HG03095 (cell line): ENCODE measurements around the gene EGFL8.
A peak's percentile ranks its signal among the peaks of the same experiment; 100 is the strongest.
"Not testable (repeated sequence)": the region's sequence is repeated elsewhere in the genome, so short reads cannot be mapped to it uniquely, and the experiment has no call there.

Experiments
- ATAC-seq: cut with Tn5 transposase; IDR thresholded peaks from one replicate; pipeline ENCODE4 v1.9.1; 2021; ENCODE audit warnings: moderate library complexity; ENCODE audit not compliant: unreplicated experiment

The EGFL8 gene

DNA sequence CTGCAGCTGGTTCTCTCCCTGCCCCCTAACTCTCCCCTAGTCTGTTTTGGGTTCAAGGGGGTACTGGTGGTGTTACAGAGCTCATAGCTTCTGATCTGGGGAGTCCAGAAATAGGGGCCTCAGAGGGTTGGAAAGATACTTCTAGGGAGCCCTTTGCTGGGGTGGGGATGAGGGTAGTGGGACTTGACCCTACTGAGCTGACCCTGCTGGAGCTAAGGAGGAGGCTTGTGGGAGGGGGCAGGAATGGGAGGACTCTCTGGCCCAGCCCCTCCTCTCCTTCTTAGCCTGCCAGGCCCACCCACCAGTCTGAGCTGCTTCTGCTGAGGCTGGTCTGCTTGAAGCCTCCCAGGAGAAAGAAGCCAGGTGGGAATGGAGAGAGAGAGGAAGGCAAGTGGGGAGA, at the start of gene EGFL8:
Gene EGFL8 (plus strand): TSS at position 301 of the 400 bp plus-strand sequence. CDS start 1,571 bp downstream, outside the sequence.
- ATAC-seq = no peak

DNA sequence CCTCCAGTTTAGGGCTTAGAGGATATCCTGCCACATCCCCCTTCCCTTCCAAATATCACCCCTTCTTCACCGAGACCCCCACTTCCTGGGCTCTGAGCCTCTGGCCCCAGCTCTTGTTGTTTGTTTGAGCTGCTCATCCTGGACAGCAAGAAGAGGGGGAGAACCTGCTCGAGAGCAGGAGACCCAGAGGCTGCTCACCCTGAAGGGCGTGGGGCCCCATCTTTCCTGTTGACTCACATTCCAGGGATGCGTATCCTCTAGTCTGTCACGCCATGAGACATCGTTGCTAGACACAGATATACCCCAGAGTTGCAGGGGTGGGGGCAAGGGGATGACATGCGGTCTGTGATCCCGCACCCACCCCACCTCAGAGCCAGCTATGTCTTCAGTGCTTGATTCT, 49.6 kb upstream of the EGFL8 start:
- no peak for ATAC-seq

DNA sequence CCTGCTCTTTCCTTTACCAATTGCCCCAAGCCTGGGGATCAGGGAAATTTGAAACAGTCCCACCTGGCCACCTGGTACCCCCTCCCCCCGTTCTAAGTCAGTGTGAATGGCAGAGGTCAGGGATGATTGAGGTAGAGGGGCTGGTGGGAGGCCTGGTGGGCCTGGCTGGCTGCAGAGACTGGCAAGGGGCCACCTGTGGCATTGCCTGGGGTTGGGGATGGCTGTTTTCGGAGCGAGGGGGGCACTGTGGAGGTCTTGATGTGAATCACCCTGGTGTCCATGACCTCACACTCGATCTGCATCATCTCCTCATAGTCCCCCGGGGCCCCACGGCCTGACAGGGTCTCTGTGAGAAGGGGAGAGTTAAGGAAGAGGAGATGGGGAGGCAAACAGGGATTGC, 48.8 kb upstream of the EGFL8 start:
- no peak for ATAC-seq

DNA sequence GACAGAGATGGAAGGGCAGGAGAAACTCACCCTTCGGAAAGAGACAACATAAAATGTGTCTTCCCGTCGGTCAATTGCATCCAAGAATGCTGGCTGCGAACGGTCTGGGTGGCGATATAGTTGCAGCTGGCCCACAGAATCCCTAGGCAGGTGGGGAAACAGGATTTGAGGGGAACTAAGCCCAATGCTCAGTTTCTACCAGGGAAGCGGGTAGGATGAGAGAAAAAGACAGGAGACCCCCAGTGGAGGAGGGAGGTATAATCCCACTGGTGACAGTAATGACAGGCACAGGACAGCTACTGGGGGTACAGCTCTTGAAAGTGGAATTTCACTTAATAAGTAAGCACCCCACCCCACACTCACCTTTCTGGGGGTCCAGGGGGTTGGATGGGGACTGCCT, 47.7 kb upstream of the EGFL8 start:
- ATAC-seq = no peak

DNA sequence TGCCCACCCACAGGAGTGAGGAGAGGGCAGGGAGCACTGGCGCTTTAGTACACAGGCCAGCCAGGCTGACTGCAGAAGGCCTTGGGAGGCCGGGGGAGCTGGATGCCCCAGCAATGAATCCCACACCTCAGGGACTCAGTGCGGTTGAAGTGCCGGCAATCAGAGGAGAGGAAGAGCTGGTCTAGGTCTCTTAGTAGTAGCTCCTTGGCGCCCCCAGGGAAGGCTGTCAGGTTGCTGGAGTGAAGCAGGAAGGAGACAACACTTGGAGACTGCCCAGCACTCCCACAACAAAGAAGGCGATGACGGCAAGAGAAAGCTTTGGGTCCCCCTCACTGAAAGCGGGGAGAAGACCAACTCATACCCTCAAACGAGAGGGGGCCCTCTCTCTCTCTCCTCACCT, 46.9 kb upstream of the EGFL8 start:
- ATAC-seq = no peak

DNA sequence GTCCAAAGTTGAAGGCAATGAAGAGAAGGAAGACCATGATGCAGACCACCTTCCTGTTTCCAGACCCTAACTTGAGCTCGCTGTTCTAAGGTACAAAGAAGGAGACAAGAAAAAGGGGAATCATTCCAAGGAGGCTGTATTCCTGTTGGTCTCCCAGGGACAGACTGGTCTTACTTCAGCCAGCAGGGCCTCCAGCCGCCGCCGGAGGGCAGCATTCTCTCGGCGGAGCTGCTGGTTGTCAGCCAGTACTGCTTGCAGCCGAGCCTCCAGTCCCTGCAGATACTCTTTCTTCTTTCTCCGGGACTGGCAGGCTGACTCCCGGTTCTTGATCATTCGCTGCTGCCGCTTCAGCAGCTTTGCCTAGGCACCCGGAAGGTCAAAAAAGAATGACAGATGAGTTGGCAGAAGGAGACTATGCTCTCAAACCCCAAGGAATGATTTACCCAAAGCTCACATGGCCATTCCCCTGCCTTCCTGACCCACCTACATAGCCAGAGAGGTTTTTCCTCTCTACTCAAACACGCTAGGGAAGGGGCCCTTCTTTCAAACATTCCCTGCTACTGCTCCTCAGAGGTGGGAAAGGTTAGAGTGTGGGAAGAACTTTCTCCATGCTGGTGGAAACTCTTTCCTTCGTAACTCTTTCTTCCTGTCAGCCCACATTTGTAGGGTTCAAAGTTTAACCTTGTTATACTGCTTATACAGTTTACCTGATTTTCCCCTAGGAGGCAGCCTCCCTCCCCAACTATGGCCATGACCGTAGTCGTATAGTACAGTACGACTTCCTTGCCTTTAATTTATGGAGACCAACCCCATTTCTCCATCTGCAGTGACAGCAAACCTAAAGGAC, 45.4 kb upstream of the EGFL8 start:
- no peak for ATAC-seq

DNA sequence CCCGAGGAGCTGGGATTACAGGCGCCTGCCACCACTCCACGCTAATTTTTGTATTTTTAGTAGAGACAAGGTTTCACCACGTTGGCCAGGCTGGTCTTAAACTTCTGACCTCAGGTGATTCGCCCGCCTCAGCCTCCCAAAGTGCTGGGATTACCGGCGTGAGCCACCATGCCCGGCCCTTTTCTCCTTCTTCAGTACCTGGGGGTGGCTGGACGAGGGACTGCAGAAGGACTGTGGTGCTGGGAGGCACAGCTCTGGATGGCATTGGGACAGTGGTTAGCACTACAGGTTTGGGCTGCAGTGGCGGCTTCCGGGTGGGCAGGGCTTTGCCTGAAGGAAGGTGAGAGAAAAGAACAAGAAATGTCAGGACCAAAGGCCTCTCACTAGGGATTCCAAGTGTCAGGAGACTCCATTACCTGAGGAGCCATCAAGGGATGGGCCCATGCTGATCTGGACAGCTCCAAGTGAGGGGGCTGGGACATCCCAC, 43.8 kb upstream of the EGFL8 start:
- ATAC-seq = no peak

DNA sequence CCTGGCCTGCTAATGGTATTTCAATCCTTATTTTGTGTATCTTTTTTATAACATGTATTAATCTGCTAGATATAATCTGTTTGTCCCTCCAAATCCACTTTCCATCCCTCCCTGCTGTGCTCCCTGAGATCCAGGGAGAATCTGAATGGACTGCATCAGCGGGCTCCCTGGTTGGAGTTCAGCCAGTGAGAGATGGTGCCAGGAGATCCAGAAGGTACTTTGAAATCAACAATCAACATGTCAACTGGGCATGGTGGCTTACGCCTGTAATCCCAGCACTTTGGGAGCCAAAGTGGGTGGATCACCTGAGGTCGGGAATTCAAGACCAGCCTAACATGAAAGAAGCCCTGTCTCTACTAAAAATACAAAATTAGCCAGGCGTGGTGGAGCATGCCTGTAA, 40.7 kb upstream of the EGFL8 start:
- ATAC-seq = no peak

DNA sequence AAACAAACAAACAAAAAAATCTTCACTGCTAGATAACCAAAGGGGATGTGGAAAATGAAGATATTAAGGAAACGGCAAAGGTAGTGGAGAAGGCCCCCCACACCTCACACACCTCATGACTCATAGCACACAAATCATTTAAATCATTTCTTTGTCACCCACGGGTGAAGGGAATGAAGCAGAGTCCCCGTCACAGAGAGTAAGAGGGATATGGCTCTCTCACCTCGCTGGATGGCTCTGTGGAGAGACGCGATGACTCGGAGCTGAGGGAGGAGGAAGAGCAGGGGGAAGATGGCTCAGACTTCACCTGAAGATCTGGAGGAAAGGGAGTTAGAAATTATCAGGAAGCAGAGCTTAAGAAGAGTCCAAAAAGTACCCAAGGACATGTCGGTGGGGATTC, 37.5 kb upstream of the EGFL8 start:
- ATAC-seq = no peak

DNA sequence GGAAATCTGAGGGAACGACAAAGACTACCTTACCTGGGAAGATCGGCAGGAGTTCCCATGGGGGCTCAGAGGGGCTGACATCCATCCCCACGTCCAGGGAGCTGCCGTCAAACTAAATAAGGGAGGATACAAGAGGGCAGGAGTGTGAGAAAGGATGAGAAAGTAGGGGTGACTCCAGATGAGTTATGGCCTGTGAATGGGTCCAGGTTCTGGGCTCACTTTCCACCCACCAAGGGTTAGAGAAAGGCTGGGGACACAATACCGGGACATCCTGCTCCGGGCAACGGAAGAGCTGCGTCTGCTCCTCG, 37.0 kb upstream of the EGFL8 start:
- no peak for ATAC-seq

DNA sequence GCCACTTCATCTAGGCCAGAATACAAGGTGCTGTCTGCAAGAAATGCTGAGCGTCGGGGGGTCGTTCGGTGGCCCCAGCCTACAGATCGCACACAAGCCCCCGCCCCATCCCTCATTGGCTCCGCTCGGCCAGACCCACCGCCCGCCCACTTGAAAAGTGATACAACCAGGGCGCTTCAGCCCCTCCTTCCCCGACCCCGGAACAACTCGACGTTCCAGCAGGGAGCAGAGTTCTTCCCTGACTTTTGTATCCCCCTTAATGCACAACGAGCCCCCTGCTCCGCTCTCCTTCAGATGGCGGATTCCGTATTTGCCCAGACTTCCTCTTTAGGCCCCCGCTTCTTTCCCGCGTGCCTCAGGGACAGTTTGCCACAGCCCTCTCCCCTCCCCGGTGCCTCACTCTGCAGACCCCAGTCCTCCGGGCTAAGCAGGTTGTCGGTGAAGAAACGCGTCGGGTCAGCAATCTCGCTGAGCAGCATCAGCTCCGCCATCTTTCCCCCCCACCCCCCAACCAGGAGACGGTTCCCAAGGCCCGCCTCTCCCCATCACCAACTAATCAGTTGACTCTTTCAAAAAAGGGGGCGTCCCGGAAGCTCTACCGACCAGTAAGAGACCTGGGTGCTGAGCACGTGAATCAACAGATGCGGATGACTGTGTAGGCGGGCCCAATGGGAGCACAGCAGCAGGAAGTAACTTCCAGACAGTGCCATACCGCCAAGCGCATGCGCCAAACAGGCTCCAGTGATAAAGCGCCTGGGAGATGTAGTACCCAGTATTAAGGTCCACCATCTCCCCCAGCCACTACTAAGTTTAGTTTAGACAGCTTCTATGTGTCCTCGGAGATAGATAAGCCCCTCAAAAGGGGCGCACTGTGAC, 36.4 kb upstream of the EGFL8 start, which contains the start of gene ATF6B:
Gene ATF6B (minus strand): TSS at position 530 of the 876 bp plus-strand sequence. CDS start 39 bp downstream, at position 491.
- peak; percentile 72 for ATAC-seq

DNA sequence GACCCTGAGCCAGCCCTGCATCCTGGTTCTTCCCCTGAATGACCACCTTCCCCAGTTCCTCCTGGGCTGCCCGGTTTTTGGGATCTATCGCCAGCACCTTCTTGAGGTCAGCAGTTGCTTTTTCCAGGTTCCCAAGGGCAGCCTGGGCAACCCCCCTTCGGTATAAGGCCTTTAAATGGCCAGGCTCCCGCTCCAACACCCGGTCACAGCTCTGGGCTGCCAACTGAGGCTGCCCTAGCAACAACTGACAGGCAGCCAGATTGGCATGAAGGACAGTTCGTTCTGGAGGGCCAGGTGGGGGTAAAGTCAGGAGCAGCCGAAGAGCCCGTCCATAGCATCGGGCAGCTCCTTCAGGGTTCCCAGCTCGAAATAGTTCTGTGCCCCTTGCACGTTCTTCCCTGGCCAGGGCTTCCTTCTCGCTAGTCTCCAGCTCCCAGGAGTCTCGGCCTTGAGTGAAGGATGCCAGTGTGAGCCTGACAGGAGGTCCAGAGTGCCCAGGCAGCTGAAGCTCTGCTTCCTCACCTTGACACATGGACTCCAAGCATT, 35.6 kb upstream of the EGFL8 start:
- ATAC-seq = no peak

DNA sequence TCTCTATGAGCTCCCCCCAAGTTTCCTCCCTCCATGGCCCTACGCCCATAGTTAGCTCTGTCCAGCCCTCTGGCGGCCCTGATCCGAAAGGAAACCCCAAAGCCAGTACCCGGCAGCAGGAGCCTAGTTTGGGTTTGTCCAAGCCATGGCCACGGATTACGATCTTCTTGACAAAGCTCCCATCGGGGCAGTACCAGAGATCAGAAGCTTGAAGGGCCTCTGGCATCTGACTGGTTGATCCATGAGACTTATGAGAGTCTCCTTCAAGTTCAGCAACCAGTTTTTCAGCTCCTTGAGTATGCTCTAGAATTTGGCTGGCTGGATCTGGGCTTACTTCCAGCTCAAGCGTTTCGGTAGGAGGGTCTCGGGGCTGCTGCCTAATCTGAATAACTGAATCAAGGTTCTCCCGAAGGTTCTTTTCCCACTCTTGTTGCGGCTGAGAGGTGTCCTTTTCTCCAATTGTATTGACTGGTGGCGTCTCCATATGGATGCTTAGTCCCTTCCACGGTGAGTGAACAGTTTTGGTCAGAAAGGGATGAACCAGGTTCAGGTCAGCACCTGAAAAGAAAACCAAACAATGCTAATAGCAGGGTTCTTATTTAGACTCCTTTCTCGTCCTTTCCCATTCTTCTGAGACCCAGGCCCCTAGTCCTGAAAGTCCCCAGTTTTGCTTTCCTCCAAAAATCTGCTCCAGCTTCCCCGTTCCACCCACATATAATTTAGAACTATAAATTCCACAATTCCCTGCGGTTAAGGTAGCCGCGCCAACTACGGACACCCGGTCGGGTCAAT, 34.9 kb upstream of the EGFL8 start:
- peak; percentile 23 for ATAC-seq

DNA sequence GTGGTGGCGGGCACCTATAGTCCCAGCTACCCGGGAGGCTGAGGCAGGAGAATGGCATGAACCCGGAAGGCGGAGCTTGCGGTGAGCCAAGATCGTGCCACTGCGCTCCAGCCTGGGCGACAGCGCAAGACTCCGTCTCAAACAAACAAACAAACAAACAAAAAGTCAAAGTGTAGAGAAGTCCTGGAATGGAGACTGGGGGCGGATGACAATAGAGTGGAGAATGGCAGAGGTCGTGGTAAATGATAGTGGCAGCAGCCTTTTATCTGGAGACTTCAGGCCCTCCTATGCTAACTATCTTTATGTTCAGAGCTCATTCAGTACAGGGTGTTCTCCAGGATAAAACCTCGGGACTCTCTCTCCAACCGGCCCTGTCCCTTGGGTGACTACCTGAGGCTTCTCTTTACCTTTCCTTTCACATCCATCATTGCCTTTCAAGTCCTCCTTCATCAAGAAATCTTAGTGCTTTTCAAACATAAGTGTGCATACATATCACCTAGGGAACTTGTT, 32.9 kb upstream of the EGFL8 start:
- ATAC-seq = no peak

DNA sequence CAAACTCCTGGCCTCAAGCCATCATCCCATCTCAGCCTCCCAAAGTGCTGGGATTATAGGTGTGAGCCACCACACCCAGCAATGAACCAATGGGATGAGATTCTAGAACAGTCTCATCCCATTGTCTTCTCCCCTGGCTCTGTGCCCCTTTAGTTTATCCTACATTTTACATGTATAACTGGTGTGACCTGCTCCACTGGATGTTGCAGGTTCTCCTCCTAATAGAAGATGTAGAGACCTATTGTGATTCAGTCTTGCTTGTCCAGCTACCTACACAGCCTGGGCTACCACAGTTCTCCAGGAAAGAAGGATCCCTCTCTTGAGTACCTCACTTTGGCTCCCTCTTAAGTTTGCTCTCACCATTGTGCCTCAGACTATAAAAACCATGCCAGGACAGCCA, 32.3 kb upstream of the EGFL8 start:
- ATAC-seq = no peak

DNA sequence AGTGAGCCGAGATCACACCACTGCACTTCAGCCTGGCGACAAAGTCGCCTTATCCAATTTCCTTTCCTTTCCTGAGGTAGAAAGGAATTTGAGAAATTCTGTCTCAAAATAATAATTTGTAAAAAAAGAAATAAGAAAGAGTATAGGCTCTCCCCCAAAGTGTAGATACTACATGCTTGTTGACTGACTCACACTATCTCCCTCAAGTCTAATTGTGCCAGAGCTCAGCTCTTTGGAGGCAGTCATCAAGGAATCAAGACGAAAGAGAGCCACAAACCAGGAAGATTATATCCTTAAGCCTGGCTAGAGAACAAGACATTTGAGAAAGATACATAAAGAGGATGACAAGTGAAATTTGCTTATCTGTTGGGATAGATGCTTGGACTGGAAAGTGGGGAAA, 30.6 kb upstream of the EGFL8 start:
- ATAC-seq = no peak

DNA sequence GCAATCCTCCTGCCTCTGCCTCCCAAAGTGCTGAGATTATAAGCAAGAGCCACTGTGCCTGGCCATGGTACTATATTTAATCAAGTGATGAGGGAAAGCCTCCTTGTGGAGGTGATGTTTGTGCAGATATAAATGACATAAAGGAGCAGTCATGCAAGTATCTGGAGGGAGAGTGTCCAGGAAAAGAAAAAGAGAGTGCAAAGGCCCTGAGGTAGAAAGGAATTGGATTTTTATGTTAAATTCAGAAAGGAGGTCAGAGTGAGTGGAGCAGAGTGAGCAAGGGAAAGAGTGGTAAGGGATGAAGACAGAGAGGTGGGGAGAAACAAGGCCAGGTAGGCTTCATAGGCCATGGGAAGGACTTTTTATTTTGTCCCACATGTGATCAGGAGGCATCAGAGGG, 26.9 kb upstream of the EGFL8 start:
- ATAC-seq = no peak

DNA sequence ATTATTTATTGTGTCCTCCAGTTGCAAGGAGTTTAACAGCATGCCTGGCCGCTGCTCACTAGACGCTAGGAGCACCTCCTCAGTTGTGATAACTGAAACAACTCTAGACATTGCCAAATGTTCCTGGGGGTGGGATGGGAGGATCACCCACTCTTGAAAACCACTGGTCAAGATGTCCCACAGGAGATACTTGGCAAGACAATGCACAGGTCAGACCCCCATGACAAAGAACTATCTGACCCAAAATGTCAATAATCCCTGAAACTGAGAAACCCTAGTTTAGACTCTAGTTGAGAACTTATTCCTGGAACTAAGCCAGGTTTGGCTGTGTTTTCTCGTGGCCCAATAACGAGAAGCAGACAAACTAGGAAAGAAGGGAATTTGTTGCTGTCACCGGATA, 24.8 kb upstream of the EGFL8 start:
- ATAC-seq = no peak

DNA sequence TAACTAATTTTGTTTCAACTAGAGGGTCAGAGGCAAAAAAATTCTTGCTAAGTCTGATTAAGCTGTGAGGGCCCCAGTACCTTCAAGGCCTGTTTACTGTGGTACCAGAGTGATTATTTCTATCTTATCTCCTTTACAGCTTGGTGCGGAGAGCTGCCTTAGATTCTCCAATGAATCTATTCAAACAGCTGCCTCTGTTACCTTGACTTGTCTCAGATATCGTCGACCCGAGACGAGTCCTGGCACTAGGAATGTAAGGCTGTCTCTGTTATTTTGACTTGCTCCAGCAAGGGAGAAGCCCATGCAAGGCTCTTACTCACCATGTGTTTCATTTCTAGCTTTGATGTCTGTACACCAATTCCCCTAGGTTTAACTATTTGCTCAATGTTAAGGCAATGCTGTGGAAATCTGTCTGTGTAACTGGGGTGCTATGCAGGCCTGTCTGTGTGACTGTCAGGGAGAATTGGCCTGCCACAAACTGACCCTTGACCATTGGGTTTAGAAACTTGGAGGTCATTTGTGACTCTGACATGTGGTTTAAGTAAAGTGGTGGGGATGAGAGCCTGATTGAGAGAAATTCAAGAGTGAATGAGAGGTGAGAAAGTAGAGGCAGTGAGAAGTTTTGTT, 23.9 kb upstream of the EGFL8 start:
- ATAC-seq = no peak

DNA sequence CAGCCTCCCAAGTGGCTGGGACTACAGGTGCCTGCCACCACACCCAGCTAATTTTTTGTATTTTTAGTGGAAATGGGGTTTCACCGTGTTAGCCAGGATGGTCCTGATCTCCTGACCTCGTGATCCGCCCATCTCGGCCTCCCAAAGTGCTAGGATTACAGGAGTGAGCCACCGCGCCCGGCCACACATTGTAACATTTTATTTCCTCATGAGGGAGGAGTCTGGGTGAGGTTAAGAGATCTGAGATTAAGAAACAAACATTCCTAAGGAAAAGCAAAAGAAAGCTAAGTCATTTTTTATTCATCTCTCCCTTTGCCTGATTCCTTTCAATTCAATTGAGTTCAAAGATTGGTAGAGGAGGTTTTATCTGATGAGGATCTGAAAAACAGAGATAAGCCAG, 20.2 kb upstream of the EGFL8 start:
- not testable (repeated sequence) for ATAC-seq
